HepG2 (cell line): Measurements from ENCODE around the gene TRIM10. TPM values are rescaled to one million over a fixed set of nuclear protein-coding genes. Genes with fewer than 3 reads are reported as not detected.

Experiments used
- BHLHE40 ChIP-seq: IDR thresholded peaks from 2 replicates; pipeline ENCODE4 v1.6.1; 2011; ENCODE audit warnings: low read length, improper control_type of control experiment
- E2F2 ChIP-seq: sonication (generic); formaldehyde crosslinking; IDR thresholded peaks from 2 replicates; pipeline ENCODE4 v1.4.0; 2020; ENCODE audit warnings: missing genetic modification reagents, borderline replicate concordance
- FOXO1 ChIP-seq: sonication (generic); formaldehyde crosslinking; IDR thresholded peaks from 2 replicates; pipeline ENCODE4 v1.4.0; 2020; ENCODE audit warnings: missing genetic modification reagents
- IRF2 ChIP-seq: IDR thresholded peaks from 2 replicates; pipeline ENCODE4 v1.6.1; 2018; ENCODE audit warnings: missing genetic modification reagents, missing compliant biosample characterization
- JARID2 ChIP-seq: sonication (generic); formaldehyde crosslinking; IDR thresholded peaks from 2 replicates; pipeline ENCODE4 v1.8.1; 2023; ENCODE audit warnings: missing genetic modification reagents, inconsistent platforms; ENCODE audit not compliant: insufficient replicate concordance
- RARG ChIP-seq: sonication (generic); formaldehyde crosslinking; IDR thresholded peaks from 2 replicates; pipeline ENCODE4 v1.4.0; 2020; ENCODE audit warnings: low read depth, mild to moderate bottlenecking, missing genetic modification reagents
- SIX1 ChIP-seq: sonication (generic); formaldehyde crosslinking; IDR thresholded peaks from 2 replicates; pipeline ENCODE4 v1.4.0; 2020; ENCODE audit warnings: missing genetic modification reagents, borderline replicate concordance
- SOX5 ChIP-seq: IDR thresholded peaks from 2 replicates; pipeline ENCODE4 v1.6.1; 2016; ENCODE audit warnings: borderline replicate concordance
- XRCC5 ChIP-seq: fragments of 200-400 bp; formaldehyde crosslinking; optimal IDR thresholded peaks from 2 replicates; pipeline ENCODE3; 2017; ENCODE audit warnings: mild to moderate bottlenecking, low read length
- ZNF263 ChIP-seq: sonication (generic); formaldehyde crosslinking; IDR thresholded peaks from 2 replicates; pipeline ENCODE4 v1.4.0; 2020; ENCODE audit warnings: missing genetic modification reagents
- ZNF451 ChIP-seq: sonication (generic); formaldehyde crosslinking; IDR thresholded peaks from 2 replicates; pipeline ENCODE4 v1.5.0; 2020; ENCODE audit warnings: mild to moderate bottlenecking, missing genetic modification reagents
- ZNF468 ChIP-seq: sonication (generic); formaldehyde crosslinking; IDR thresholded peaks from 2 replicates; pipeline ENCODE4 v1.8.0; 2022; ENCODE audit warnings: mild to moderate bottlenecking, moderate library complexity, missing genetic modification reagents
- polyA plus RNA-seq, 8 experiments: library from polyadenylated mRNA; depleted of rRNA in 3 of 8; stranded (reverse) in 7 of 8; unstranded in 1 of 8; fragments of >200 nt; fragmentation: Illumina TruSeq in 4 of 8; extraction: Trizol in 4 of 8; gene quantifications; 2 replicates each; pipeline versions ENCODE4 v1.2.1 to v1.2.3, GENCODE V29; 2011 to 2016; ENCODE audit warnings: low read depth in 4 of 8, missing spikeins in 1 of 8, mixed read lengths in 1 of 8; ENCODE audit not compliant: insufficient read depth in 1 of 8
- total RNA-seq, 5 experiments: library from RNA; depleted of rRNA; stranded (reverse); fragments of >200 nt; fragmentation: Illumina TruSeq; extraction: Trizol; gene quantifications; 2 replicates each; pipeline ENCODE4 v1.2.3, GENCODE V29; 2016; ENCODE audit warnings: low read depth in 1 of 5
- TF ChIP-seq, protein P1 (sequence below): IDR thresholded peaks from 2 replicates; pipeline ENCODE4 v1.6.1; 2016; ENCODE audit warnings: low read depth, missing genetic modification reagents, missing compliant biosample characterization

Gene TRIM10
- total and polyA plus RNA-seq, 2 of the 13 experiments (the other 11 are each of a cell fraction or from before 2014, with no cell fraction given), result 4.1 to 6.8 TPM

DNA sequence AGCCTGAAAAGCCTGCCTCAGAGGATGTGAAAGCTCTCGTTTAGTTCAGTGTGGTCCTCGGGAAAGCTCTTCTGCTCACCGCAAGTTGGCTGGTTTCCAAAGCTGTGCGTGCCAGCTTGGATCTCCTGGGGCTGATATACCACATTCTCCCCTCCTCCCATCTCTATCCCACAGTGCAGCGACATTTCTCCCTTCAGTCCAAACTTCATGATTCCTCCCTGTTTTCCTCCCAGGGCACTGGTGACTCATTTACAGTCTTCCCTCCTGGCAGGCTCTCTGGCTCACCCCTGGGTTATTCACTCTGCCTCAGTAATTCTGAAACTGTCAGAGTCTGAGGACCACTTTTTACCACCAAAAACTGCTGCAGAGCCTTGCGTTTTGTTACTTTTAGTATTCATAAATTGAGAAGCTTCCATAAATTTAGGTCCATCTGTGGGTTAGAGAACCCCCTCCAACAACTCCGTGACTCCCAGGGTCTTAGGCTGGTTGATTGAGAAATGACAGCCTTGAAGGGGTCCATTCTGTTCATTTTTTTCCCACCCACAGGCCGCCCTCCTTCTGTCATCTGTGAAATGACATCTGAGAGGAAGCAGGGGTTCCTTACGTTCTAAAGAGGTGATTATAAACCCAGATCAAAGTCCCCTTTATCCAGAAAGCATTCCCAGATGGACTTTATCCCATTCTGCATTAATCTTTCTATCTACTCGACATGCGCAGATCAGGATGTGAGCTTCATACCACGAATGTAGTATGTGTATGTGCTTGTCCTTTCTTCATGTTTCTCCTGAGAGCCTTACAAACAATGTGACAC lies 6.1 kb downstream of the TRIM10 start (continued):
- TF ChIP-seq JARID2 (CRISPR knock-in tag) (no peak), BHLHE40 (0 out of 2 replicates have a peak, but pooled peaks have one; percentile 21), ZNF468 (CRISPR knock-in tag) (no peak), XRCC5 (peak; percentile 15), ZNF451 (CRISPR knock-in tag) (0 out of 2 replicates have a peak, but pooled peaks have one; percentile 11), SIX1 (CRISPR knock-in tag) (no peak), E2F2 (no peak), ZNF263 (CRISPR knock-in tag) (peak; percentile 90), FOXO1 (peak; percentile 14; the same call in 1 of the 2 replicates), SOX5 (CRISPR knock-in tag) (0 out of 2 replicates have a peak, but pooled peaks have one; percentile 13), RARG (CRISPR knock-in tag) (no peak), IRF2 (CRISPR knock-in tag) (peak; percentile 67; the same call in 1 of the 2 replicates)
- TF ChIP-seq, protein P1, sequence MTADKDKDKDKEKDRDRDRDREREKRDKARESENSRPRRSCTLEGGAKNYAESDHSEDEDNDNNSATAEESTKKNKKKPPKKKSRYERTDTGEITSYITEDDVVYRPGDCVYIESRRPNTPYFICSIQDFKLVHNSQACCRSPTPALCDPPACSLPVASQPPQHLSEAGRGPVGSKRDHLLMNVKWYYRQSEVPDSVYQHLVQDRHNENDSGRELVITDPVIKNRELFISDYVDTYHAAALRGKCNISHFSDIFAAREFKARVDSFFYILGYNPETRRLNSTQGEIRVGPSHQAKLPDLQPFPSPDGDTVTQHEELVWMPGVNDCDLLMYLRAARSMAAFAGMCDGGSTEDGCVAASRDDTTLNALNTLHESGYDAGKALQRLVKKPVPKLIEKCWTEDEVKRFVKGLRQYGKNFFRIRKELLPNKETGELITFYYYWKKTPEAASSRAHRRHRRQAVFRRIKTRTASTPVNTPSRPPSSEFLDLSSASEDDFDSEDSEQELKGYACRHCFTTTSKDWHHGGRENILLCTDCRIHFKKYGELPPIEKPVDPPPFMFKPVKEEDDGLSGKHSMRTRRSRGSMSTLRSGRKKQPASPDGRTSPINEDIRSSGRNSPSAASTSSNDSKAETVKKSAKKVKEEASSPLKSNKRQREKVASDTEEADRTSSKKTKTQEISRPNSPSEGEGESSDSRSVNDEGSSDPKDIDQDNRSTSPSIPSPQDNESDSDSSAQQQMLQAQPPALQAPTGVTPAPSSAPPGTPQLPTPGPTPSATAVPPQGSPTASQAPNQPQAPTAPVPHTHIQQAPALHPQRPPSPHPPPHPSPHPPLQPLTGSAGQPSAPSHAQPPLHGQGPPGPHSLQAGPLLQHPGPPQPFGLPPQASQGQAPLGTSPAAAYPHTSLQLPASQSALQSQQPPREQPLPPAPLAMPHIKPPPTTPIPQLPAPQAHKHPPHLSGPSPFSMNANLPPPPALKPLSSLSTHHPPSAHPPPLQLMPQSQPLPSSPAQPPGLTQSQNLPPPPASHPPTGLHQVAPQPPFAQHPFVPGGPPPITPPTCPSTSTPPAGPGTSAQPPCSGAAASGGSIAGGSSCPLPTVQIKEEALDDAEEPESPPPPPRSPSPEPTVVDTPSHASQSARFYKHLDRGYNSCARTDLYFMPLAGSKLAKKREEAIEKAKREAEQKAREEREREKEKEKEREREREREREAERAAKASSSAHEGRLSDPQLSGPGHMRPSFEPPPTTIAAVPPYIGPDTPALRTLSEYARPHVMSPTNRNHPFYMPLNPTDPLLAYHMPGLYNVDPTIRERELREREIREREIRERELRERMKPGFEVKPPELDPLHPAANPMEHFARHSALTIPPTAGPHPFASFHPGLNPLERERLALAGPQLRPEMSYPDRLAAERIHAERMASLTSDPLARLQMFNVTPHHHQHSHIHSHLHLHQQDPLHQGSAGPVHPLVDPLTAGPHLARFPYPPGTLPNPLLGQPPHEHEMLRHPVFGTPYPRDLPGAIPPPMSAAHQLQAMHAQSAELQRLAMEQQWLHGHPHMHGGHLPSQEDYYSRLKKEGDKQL (CRISPR knock-in tag), result no peak
